CD8-positive, alpha-beta memory T cell (primary cell): Measurements from ENCODE around the gene NINJ1. TPM values are rescaled to one million over a fixed set of nuclear protein-coding genes. Genes with fewer than 3 reads are reported as not detected.

ENCODE experiments used
- CTCF ChIA-PET: fragments of 350-600 bp; sonication (Branson Sonifier 250); formaldehyde crosslinking; loops from one replicate; lab custom pipeline; 2021; ENCODE audit warnings: antibody characterized with exemption; lab: Charles Lee
- POLR2A ChIA-PET: fragments of 350-600 bp; sonication (Branson Sonifier 250); formaldehyde crosslinking; loops from one replicate; lab custom pipeline; 2021; ENCODE audit warnings: antibody characterized with exemption; lab: Charles Lee
- DNase-seq, 5 donors: peaks; one replicate each; pipeline versions ENCODE4 v3.0.0 to v3.0.0-alpha.2; 2020 to 2022; ENCODE audit warnings: mixed read lengths in 1 of 5
- H3K27ac ChIP-seq: one replicate; pipeline ENCODE4 v1.7.0; 2013; ENCODE audit warnings: low read depth, mild to moderate bottlenecking, low read length, moderate library complexity
- H3K27me3 ChIP-seq: 2 replicates; pipeline ENCODE4 v1.7.0; 2013; ENCODE audit warnings: low read length, mild to moderate bottlenecking; ENCODE audit not compliant: insufficient read depth, poor library complexity, severe bottlenecking
- H3K36me3 ChIP-seq: 2 replicates; pipeline ENCODE4 v1.7.0; 2013; ENCODE audit warnings: mild to moderate bottlenecking, low read length, moderate library complexity; ENCODE audit not compliant: insufficient read depth
- H3K4me1 ChIP-seq: 2 replicates; pipeline ENCODE4 v1.7.0; 2013; ENCODE audit warnings: mild to moderate bottlenecking, low read length, moderate library complexity; ENCODE audit not compliant: insufficient read depth
- H3K4me3 ChIP-seq: 2 replicates; pipeline ENCODE4 v1.7.0; 2013; ENCODE audit warnings: mild to moderate bottlenecking, low read length
- H3K9me3 ChIP-seq: 2 replicates; pipeline ENCODE4 v1.7.0; 2013; ENCODE audit warnings: mild to moderate bottlenecking, low read length
- H3K27ac Mint-ChIP-seq, 8 donors: one replicate each; pipeline ENCODE4 v1.8.0; 2020 to 2021; ENCODE audit warnings: mixed read lengths in 8 of 8, mild to moderate bottlenecking in 6 of 8, inconsistent platforms in 3 of 8, moderate library complexity in 3 of 8
- H3K27me3 Mint-ChIP-seq, 2 donors: one replicate each; pipeline ENCODE4 v1.8.0; 2020 to 2021; ENCODE audit warnings: mixed read lengths in 2 of 2, mild to moderate bottlenecking in 1 of 2, moderate library complexity in 1 of 2
- H3K36me3 Mint-ChIP-seq, 3 donors: one replicate each; pipeline ENCODE4 v1.8.0; 2020 to 2021; ENCODE audit warnings: mixed read lengths in 3 of 3, inconsistent platforms in 1 of 3, mild to moderate bottlenecking in 1 of 3
- H3K4me1 Mint-ChIP-seq, 3 donors: one replicate each; pipeline ENCODE4 v1.8.0; 2020 to 2021; ENCODE audit warnings: mixed read lengths in 3 of 3, inconsistent platforms in 1 of 3, mild to moderate bottlenecking in 1 of 3
- H3K4me3 Mint-ChIP-seq, 7 donors: one replicate each; pipeline ENCODE4 v1.8.0; 2020 to 2021; ENCODE audit warnings: mixed read lengths in 7 of 7, mild to moderate bottlenecking in 6 of 7, moderate library complexity in 4 of 7, inconsistent platforms in 2 of 7
- H3K9me3 Mint-ChIP-seq, 5 donors: one replicate each; pipeline ENCODE4 v1.8.0; 2020 to 2022; ENCODE audit warnings: mixed read lengths in 5 of 5, mild to moderate bottlenecking in 3 of 5, moderate library complexity in 2 of 5, inconsistent platforms in 1 of 5
- polyA plus RNA-seq: library from polyadenylated mRNA; unstranded; fragments of 300-500 nt; fragmentation: Illumina TruSeq; gene quantifications from one replicate; pipeline ENCODE4 v1.2.3, GENCODE V29; 2021
- total RNA-seq, 2 experiments: library from RNA; stranded (reverse); gene quantifications; one replicate each; pipeline ENCODE4 v1.2.3, GENCODE V29; 2021

Gene NINJ1
- total and polyA plus RNA-seq, 3 experiments from 2014 or later = 59.9 to 103 (median 62.9) TPM

DNA sequence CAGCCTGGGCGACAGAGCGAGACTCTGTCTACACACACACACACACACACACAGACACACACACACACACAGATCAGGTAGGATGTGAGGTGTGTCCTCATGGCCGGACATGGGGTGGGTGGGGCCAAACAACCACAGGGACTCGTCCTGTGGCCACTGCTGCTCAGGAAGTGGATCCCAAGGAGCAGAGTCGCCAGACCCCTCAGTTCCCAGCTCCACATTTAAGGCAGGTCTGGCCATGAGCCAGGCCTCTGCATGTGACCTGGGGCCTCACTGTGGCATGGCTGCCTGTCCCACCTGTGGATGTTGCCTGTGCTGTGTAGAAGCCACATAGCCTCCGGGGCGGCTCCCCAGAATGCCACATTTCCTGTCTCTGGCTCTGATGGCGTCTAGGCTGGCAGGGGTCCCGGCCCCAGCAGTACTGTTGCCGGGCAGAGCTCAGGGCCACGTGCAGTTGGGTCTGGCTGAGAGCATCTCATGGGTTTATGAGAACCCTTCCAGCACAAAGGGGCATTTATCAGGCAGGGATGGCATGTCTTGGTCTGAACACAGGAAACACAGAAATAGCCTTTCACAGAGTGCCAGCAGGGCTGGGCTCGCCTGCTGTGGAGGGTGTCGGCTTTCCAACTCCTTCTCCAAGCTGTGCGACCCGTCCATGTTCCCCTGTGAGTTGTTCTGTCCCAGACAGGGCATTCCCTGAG is 9.9 kb upstream of the NINJ1 start:
- Mint-ChIP-seq H3K36me3 (peaks cover 0 to 5% (median 0%) of the 10 kb centered on the region in 3 donors), H3K27me3 (no peaks in the 10 kb centered on the region), H3K4me1 (peaks cover 28 to 54% (median 34%) of the 10 kb centered on the region in 3 donors), H3K27ac (peak overlapping the region; percentile 92 to 100 (median 96)), H3K4me3 (peak overlapping the region; percentile 5 to 81 (median 57)), H3K9me3 (peaks cover 0 to 3% (median 0%) of the 10 kb centered on the region in 5 donors)
- POLR2A ChIA-PET = interaction anchor here (1.2 kb wide), 1 partner anchor 10 kb away, joined by 5 read pairs; the partner anchor contains the start of gene NINJ1
- Histone ChIP-seq H3K4me1 (peaks cover 54% of the 10 kb centered on the region), H3K9me3 (no peaks in the 10 kb centered on the region), H3K36me3 (no peaks in the 10 kb centered on the region), H3K27ac (peak overlapping the region; percentile 39), H3K4me3 (peak overlapping the region; percentile 42), H3K27me3 (no peaks in the 10 kb centered on the region)
- DNase-seq = peak; percentile 34 to 84 (median 73)
- CTCF ChIA-PET = interaction anchor here (1.0 to 3.2 kb wide), 5 partner anchors 10 to 80 kb away, joined by 4 to 12 read pairs (median 5); partner anchors contain the start of gene NINJ1

DNA sequence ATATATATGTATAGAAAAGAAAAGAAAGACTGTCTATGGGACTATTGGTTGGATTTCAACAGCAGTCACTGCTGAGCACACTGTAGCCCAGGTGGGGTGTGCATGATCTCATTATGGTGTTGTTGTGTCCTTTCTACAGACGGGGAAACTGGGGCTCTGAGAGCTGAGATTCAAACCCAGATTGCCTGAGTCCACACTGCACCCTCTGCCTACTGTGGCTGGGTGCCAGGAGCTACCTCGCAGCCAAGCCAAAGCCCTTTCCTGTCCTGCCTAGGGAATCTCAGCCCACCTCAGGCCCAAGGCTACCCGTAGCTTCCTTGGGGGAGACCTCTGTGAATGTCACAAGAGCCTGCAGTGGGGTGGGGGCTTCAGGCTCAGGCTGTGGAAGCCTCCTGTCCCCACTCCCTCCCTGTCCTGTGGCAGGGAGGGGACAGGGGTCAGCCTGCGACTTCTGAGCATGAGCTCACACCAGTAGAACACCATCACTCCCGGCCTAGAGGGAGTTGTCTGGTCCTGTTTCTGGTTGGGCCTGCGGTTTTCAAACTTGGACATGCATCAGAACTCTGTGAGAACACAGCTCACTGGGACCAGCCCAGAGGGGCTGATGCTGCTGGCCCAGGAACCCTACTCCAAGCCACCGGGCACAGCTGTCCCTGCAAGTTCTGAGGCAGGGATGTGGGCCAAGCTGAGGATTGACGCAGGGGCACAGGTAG is 7.9 kb upstream of the NINJ1 start:
- H3K4me3 Mint-ChIP-seq = no peak overlapping the region
- H3K9me3 Mint-ChIP-seq = peaks cover 0 to 3% (median 0%) of the 10 kb centered on the region in 5 donors
- DNase-seq = no peak
- peak overlapping the region in 6 of 8 donors; percentile 9 to 84 (median 60) for H3K27ac Mint-ChIP-seq
- Histone ChIP-seq H3K27me3 (no peaks in the 10 kb centered on the region), H3K9me3 (no peaks in the 10 kb centered on the region), H3K36me3 (no peaks in the 10 kb centered on the region), H3K4me3 (no peak overlapping the region), H3K4me1 (peaks cover 63% of the 10 kb centered on the region), H3K27ac (no peak overlapping the region)
- no peaks in the 10 kb centered on the region for H3K27me3 Mint-ChIP-seq
- ChIA-PET POLR2A (interaction anchor here (1.4 kb wide), 1 partner anchor 8 kb away, joined by 9 read pairs; the partner anchor contains the start of gene NINJ1), CTCF (interaction anchor here (3.2 kb wide), 1 partner anchor 8 kb away, joined by 12 read pairs; the partner anchor contains the start of gene NINJ1)
- peaks cover 28 to 54% (median 33%) of the 10 kb centered on the region in 3 donors for H3K4me1 Mint-ChIP-seq
- H3K36me3 Mint-ChIP-seq = no peaks in the 10 kb centered on the region

DNA sequence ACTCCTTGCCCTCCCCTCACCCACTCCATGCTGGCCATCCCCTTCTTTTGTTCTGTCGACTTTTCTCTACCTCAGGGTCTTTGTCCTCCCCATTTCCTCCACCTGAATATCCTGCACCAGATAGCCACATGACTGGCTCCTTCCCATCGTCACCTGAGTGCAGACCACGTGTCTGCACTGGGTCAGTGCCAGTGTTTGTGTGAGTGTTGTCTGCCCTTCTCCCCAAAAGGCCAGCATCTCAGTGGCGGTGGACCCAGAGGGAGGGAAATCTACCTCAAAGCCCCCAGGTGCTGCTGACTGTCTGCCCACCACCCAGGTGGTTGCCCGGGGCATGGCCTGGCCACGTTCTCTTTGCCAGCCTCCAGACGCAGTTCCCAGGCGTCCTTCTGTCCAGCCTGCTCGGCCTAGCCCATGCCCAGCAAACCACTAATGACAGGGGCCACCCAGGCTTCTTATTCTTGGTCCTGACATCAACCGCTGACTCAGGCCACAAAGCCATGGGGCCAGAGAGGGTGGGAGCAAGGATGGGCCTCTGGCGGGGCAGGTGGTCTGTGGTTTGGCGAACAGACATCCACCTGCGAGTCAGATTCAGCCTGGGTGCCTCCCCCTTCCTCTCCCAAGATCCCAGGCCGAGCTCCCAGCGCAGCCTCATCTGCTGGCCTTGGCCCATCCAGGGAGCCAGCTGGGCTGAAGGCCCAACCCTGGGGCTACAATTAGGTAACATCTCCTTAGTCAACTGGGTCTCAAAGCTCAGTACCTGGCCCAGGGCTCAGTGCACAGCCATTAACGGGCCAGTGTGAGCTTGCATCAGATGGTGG is 5.5 kb upstream of the NINJ1 start:
- H3K4me1 ChIP-seq = peaks cover 68% of the 10 kb centered on the region
- no peak overlapping the region for H3K4me3 ChIP-seq
- ChIA-PET POLR2A (no interaction called here), CTCF (interaction anchor here (1.4 to 1.5 kb wide), 2 partner anchors 14 to 30 kb away, joined by 5 to 7 read pairs; no protein-coding TSS in a partner anchor)
- Mint-ChIP-seq H3K4me1 (peaks cover 26 to 48% (median 29%) of the 10 kb centered on the region in 3 donors), H3K27ac (peak overlapping the region in 2 of 8 donors; percentile 23 to 83), H3K36me3 (no peaks in the 10 kb centered on the region), H3K27me3 (peaks cover 0 to 2% of the 10 kb centered on the region in 2 donors), H3K9me3 (no peaks in the 10 kb centered on the region), H3K4me3 (no peak overlapping the region)
- no peak overlapping the region for H3K27ac ChIP-seq
- H3K36me3 ChIP-seq = no peaks in the 10 kb centered on the region
- DNase-seq = no peak
- no peaks in the 10 kb centered on the region for H3K9me3 ChIP-seq
- H3K27me3 ChIP-seq = no peaks in the 10 kb centered on the region

DNA sequence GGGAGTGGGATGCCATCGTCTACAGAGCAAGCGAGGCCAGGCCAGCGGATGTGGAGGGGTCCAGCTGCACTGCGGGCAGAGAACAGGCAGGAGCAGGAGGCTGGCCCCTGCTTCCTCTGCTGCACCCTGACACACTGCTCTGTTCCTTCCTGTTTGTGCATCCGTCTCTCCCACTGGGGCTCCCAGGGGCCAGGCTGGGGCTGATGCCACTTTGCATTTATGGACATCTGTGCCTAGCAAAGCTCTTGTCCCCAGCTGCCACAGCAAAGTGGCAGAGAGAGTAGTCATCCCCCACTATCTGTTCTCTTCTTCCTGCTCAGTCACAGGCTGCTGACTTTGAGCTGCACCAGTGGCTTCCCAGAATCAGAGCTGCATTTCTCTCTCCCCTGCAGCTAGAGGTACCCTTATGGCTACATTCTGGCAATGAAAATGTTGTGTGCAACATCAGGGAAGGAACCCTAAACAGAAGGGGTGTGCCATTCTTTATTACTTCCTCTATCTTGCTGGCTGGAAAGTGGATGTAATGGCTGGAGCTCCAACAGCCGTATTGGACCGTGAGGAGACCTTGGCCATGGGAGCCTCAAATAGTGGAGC is 4.2 kb upstream of the NINJ1 start:
- Histone ChIP-seq H3K4me3 (no peak overlapping the region), H3K27me3 (no peaks in the 10 kb centered on the region), H3K4me1 (peaks cover 60% of the 10 kb centered on the region), H3K27ac (no peak overlapping the region), H3K9me3 (no peaks in the 10 kb centered on the region), H3K36me3 (no peaks in the 10 kb centered on the region)
- ChIA-PET POLR2A (interaction anchor here (0.5 kb wide), 1 partner anchor 203 kb away, joined by 3 read pairs; no protein-coding TSS in a partner anchor), CTCF (interaction anchor here (1.5 kb wide), 1 partner anchor 12 kb away, joined by 6 read pairs; no protein-coding TSS in a partner anchor)
- Mint-ChIP-seq H3K27ac (peak overlapping the region in 6 of 8 donors; percentile 17 to 84 (median 76)), H3K4me3 (peak overlapping the region in 1 of 7 donors; percentile 13), H3K27me3 (peaks cover 0 to 2% of the 10 kb centered on the region in 2 donors), H3K9me3 (no peaks in the 10 kb centered on the region), H3K4me1 (peaks cover 18 to 41% (median 20%) of the 10 kb centered on the region in 3 donors), H3K36me3 (peaks cover 0 to 5% (median 0%) of the 10 kb centered on the region in 3 donors)
- no peak for DNase-seq

DNA sequence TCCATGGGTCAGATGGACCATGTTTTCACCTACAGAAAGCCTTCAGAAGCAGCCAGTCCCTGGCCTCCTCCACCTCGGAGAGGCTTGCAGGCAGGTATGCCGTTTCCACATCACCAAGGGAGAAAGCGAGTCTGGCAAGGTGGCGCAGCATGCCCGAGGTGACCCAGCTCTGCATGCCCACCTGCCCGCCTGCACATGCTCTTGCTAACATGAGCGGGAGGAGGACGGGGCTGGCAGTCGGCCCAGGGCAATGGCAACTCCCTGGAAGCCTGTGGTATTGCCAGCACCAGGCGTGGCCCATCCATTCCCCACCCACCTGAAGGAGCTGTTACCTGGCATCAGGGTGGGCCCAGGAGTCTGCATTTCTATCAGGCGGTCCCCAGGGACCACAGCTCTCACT is 3.3 kb upstream of the NINJ1 start:
- no peaks in the 10 kb centered on the region for H3K9me3 Mint-ChIP-seq
- CTCF ChIA-PET = interaction anchor here (1.5 kb wide), 1 partner anchor 11 kb away, joined by 6 read pairs; no protein-coding TSS in a partner anchor
- Histone ChIP-seq H3K4me3 (no peak overlapping the region), H3K27ac (no peak overlapping the region), H3K4me1 (peaks cover 60% of the 10 kb centered on the region), H3K36me3 (no peaks in the 10 kb centered on the region), H3K27me3 (no peaks in the 10 kb centered on the region), H3K9me3 (no peaks in the 10 kb centered on the region)
- DNase-seq = no peak
- POLR2A ChIA-PET = no interaction called here
- H3K4me1 Mint-ChIP-seq = peaks cover 23 to 43% (median 24%) of the 10 kb centered on the region in 3 donors
- H3K4me3 Mint-ChIP-seq = no peak overlapping the region
- peak overlapping the region in 4 of 8 donors; percentile 40 to 86 (median 84) for H3K27ac Mint-ChIP-seq
- H3K36me3 Mint-ChIP-seq = peaks cover 0 to 7% (median 0%) of the 10 kb centered on the region in 3 donors
- peaks cover 0 to 3% of the 10 kb centered on the region in 2 donors for H3K27me3 Mint-ChIP-seq

DNA sequence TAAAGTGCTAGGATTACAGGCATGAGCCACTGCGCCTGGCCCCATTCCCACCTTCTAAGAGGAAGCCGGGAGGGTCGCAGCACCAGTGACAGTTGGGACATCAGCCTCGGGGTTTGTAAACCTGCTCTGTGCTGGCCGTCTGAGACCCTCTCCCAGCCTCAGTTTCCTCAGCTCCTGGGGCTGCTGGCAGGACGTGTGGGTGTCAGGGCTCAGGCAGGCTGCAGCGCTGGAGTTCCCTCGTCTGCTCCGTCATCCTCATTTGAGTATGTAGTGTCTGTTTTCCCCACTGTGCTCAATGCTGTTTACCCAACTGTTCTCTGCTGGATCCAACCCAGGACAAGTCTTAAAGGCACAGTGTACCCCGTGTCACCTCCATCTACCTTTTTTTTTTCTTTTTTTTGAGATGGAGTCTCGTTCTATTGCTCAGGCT is 2.0 kb upstream of the NINJ1 start:
- peaks cover 0 to 7% (median 0%) of the 10 kb centered on the region in 3 donors for H3K36me3 Mint-ChIP-seq
- Histone ChIP-seq H3K4me1 (peaks cover 62% of the 10 kb centered on the region), H3K36me3 (no peaks in the 10 kb centered on the region), H3K27ac (no peak overlapping the region), H3K9me3 (no peaks in the 10 kb centered on the region), H3K27me3 (no peaks in the 10 kb centered on the region), H3K4me3 (no peak overlapping the region)
- DNase-seq = no peak
- H3K27ac Mint-ChIP-seq = peak overlapping the region in 7 of 8 donors; percentile 21 to 94 (median 78)
- ChIA-PET POLR2A (no interaction called here), CTCF (interaction anchor here (1.3 kb wide), 1 partner anchor 27 kb away, joined by 6 read pairs; no protein-coding TSS in a partner anchor)
- H3K9me3 Mint-ChIP-seq = no peaks in the 10 kb centered on the region
- H3K4me3 Mint-ChIP-seq = peak overlapping the region in 5 of 7 donors; percentile 20 to 69 (median 26)
- peaks cover 33 to 49% (median 33%) of the 10 kb centered on the region in 3 donors for H3K4me1 Mint-ChIP-seq
- peaks cover 0 to 3% of the 10 kb centered on the region in 2 donors for H3K27me3 Mint-ChIP-seq
